Karpas-422 (cell line): ENCODE data around the gene MKRN2. TPM values are rescaled to one million over a fixed set of nuclear protein-coding genes. Genes with fewer than 3 reads are reported as not detected.

Experiments
- DNase-seq: peaks from one replicate; pipeline ENCODE4 v3.0.0-alpha.2; 2015
- H2AFZ ChIP-seq: fragments of 200-600 bp; sonication (generic); 2 replicates; pipeline ENCODE4 v1.6.1; 2014; ENCODE audit warnings: antibody characterized with exemption, low read length, mixed read lengths
- H3K27ac ChIP-seq: fragments of 200-600 bp; sonication (generic); 2 replicates; pipeline ENCODE4 v1.5.1; 2014; ENCODE audit warnings: mild to moderate bottlenecking, low read length, moderate library complexity
- H3K27me3 ChIP-seq: fragments of 200-600 bp; sonication (generic); 2 replicates; pipeline ENCODE4 v1.6.1; 2014; ENCODE audit warnings: low read length, mixed read lengths
- H3K36me3 ChIP-seq: fragments of 200-600 bp; sonication (generic); 2 replicates; pipeline ENCODE4 v1.6.1; 2014; ENCODE audit warnings: low read length, mixed read lengths; ENCODE audit not compliant: insufficient read depth
- H3K4me1 ChIP-seq: fragments of 200-600 bp; sonication (generic); 2 replicates; pipeline ENCODE4 v1.6.1; 2014; ENCODE audit warnings: mild to moderate bottlenecking, low read length, mixed read lengths
- H3K4me2 ChIP-seq: fragments of 200-600 bp; sonication (generic); 2 replicates; pipeline ENCODE4 v1.6.1; 2014; ENCODE audit warnings: low read length, low read depth, mild to moderate bottlenecking; ENCODE audit not compliant: poor library complexity, severe bottlenecking
- H3K4me3 ChIP-seq: fragments of 200-600 bp; sonication (generic); 2 replicates; pipeline ENCODE4 v1.5.1; 2014; ENCODE audit warnings: mild to moderate bottlenecking, antibody characterized with exemption, low read length, mixed read lengths
- H3K79me2 ChIP-seq: fragments of 200-600 bp; sonication (generic); 2 replicates; pipeline ENCODE4 v1.6.1; 2014; ENCODE audit warnings: mild to moderate bottlenecking, low read length, mixed read lengths
- H3K9ac ChIP-seq: fragments of 200-600 bp; sonication (generic); 2 replicates; pipeline ENCODE4 v1.6.0; 2014; ENCODE audit warnings: low read length
- H3K9me2 ChIP-seq: fragments of 200-600 bp; sonication (generic), shearing (Covaris generic); replicated peaks from 2 replicates; pipeline ENCODE4 v1.6.0; 2014; ENCODE audit warnings: mild to moderate bottlenecking, low read length, moderate library complexity; ENCODE audit not compliant: insufficient read depth
- H3K9me3 ChIP-seq: fragments of 300-700, 200-600 bp; sonication (generic); 2 replicates; pipeline ENCODE4 v1.6.1; 2014; ENCODE audit warnings: low read length, mixed read lengths
- H4K20me1 ChIP-seq: fragments of 200-600 bp; sonication (generic); 2 replicates; pipeline ENCODE4 v1.6.1; 2014; ENCODE audit warnings: mild to moderate bottlenecking, antibody characterized with exemption, low read length, low read depth; ENCODE audit not compliant: insufficient read depth
- total RNA-seq: library from RNA; depleted of rRNA; stranded (reverse); fragments of >200 nt; shearing (Covaris generic); gene quantifications from 2 replicates; pipeline ENCODE4 v1.2.3, GENCODE V29; 2014; ENCODE audit warnings: low replicate concordance

MKRN2 gene
- total RNA-seq, 1 experiment from 2014 or later = 44.5 TPM

GRCh38 chr3:12585181-12585580 is 28.3 kb downstream of the MKRN2 start:
- no peak overlapping the region for H3K27ac ChIP-seq
- H3K9me2 ChIP-seq = no peaks in the 10 kb centered on the region
- H3K4me3 ChIP-seq = no peak overlapping the region
- peaks cover 23% of the 10 kb centered on the region for H3K4me1 ChIP-seq
- no peak for DNase-seq
- H3K4me2 ChIP-seq = no peak overlapping the region
- no peak overlapping the region for H3K9ac ChIP-seq
- no peaks in the 10 kb centered on the region for H4K20me1 ChIP-seq
- peaks cover 29% of the 10 kb centered on the region for H3K79me2 ChIP-seq
- H3K9me3 ChIP-seq = no peaks in the 10 kb centered on the region
- H3K36me3 ChIP-seq = peaks cover 80% of the 10 kb centered on the region
- H3K27me3 ChIP-seq = no peaks in the 10 kb centered on the region
- H2AFZ ChIP-seq = no peak overlapping the region

GRCh38 chr3:12585970-12586369 is 29.1 kb downstream of the MKRN2 start:
- peaks cover 31% of the 10 kb centered on the region for H3K4me1 ChIP-seq
- no peak overlapping the region for H2AFZ ChIP-seq
- H3K9ac ChIP-seq = no peak overlapping the region
- no peak for DNase-seq
- H3K9me3 ChIP-seq = no peaks in the 10 kb centered on the region
- peaks cover 26% of the 10 kb centered on the region for H3K79me2 ChIP-seq
- H3K36me3 ChIP-seq = peaks cover 83% of the 10 kb centered on the region
- H4K20me1 ChIP-seq = no peaks in the 10 kb centered on the region
- H3K9me2 ChIP-seq = no peaks in the 10 kb centered on the region
- no peak overlapping the region for H3K4me2 ChIP-seq
- H3K4me3 ChIP-seq = no peak overlapping the region
- H3K27me3 ChIP-seq = no peaks in the 10 kb centered on the region
- 0 out of 2 replicates have a peak overlapping the region, but pooled peaks have one; percentile 6 for H3K27ac ChIP-seq

GRCh38 chr3:12586403-12586802 is 29.5 kb downstream of the MKRN2 start:
- Histone ChIP-seq H3K4me2 (no peak overlapping the region), H2AFZ (no peak overlapping the region), H3K27me3 (no peaks in the 10 kb centered on the region), H3K79me2 (peaks cover 26% of the 10 kb centered on the region), H3K36me3 (peaks cover 82% of the 10 kb centered on the region), H3K4me1 (peaks cover 35% of the 10 kb centered on the region), H3K9me3 (no peaks in the 10 kb centered on the region), H4K20me1 (no peaks in the 10 kb centered on the region), H3K9ac (no peak overlapping the region), H3K9me2 (no peaks in the 10 kb centered on the region), H3K27ac (peak overlapping the region; percentile 6; the same call in 1 of the 2 replicates), H3K4me3 (no peak overlapping the region)
- DNase-seq = no peak

- Histone ChIP-seq H3K4me3 (no peak overlapping the region), H3K9me3 (no peaks in the 10 kb centered on the region), H3K4me1 (peaks cover 38% of the 10 kb centered on the region), H3K27me3 (no peaks in the 10 kb centered on the region), H3K36me3 (peaks cover 64% of the 10 kb centered on the region), H3K9ac (no peak overlapping the region), H3K27ac (0 out of 2 replicates have a peak overlapping the region, but pooled peaks have one; percentile 86), H3K79me2 (peaks cover 26% of the 10 kb centered on the region), H4K20me1 (no peaks in the 10 kb centered on the region), H3K9me2 (no peaks in the 10 kb centered on the region), H2AFZ (no peak overlapping the region), H3K4me2 (no peak overlapping the region)
- DNase-seq = no peak
These were observed 31.4 kb downstream of the MKRN2 start for GRCh38 chr3:12588039-12589009.

- H3K4me3 ChIP-seq = 0 out of 2 replicates have a peak overlapping the region, but pooled peaks have one; percentile 23
- no peak overlapping the region for H2AFZ ChIP-seq
- H4K20me1 ChIP-seq = no peaks in the 10 kb centered on the region
- peak overlapping the region; percentile 86 for H3K27ac ChIP-seq
- peaks cover 26% of the 10 kb centered on the region for H3K79me2 ChIP-seq
- peaks cover 38% of the 10 kb centered on the region for H3K4me1 ChIP-seq
- H3K9ac ChIP-seq = no peak overlapping the region
- H3K9me3 ChIP-seq = no peaks in the 10 kb centered on the region
- no peaks in the 10 kb centered on the region for H3K27me3 ChIP-seq
- peak; percentile 90 for DNase-seq
- H3K36me3 ChIP-seq = peaks cover 47% of the 10 kb centered on the region
- H3K4me2 ChIP-seq = peak overlapping the region; percentile 42
- H3K9me2 ChIP-seq = no peaks in the 10 kb centered on the region
These were observed 33.2 kb downstream of the MKRN2 start for GRCh38 chr3:12590096-12590495.

GRCh38 chr3:12591456-12591855 is 34.6 kb downstream of the MKRN2 start:
- Histone ChIP-seq H3K36me3 (peaks cover 35% of the 10 kb centered on the region), H3K4me1 (peaks cover 31% of the 10 kb centered on the region), H2AFZ (no peak overlapping the region), H3K9me3 (no peaks in the 10 kb centered on the region), H4K20me1 (no peaks in the 10 kb centered on the region), H3K4me3 (no peak overlapping the region), H3K79me2 (peaks cover 23% of the 10 kb centered on the region), H3K9ac (no peak overlapping the region), H3K27me3 (no peaks in the 10 kb centered on the region), H3K4me2 (no peak overlapping the region), H3K27ac (no peak overlapping the region; the same call in 1 of the 2 replicates), H3K9me2 (no peaks in the 10 kb centered on the region)
- DNase-seq = no peak

- Histone ChIP-seq H3K36me3 (peaks cover 31% of the 10 kb centered on the region), H3K79me2 (peaks cover 22% of the 10 kb centered on the region), H4K20me1 (no peaks in the 10 kb centered on the region), H3K4me3 (no peak overlapping the region), H3K4me1 (peaks cover 31% of the 10 kb centered on the region), H3K9me2 (no peaks in the 10 kb centered on the region), H3K9me3 (no peaks in the 10 kb centered on the region), H3K4me2 (no peak overlapping the region), H3K27me3 (no peaks in the 10 kb centered on the region), H3K27ac (no peak overlapping the region), H3K9ac (no peak overlapping the region), H2AFZ (no peak overlapping the region)
- no peak for DNase-seq
These were observed 35.3 kb downstream of the MKRN2 start for GRCh38 chr3:12591997-12592715.

GRCh38 chr3:12593473-12593872 is 36.6 kb downstream of the MKRN2 start:
- peaks cover 28% of the 10 kb centered on the region for H3K4me1 ChIP-seq
- H3K4me2 ChIP-seq = no peak overlapping the region
- H4K20me1 ChIP-seq = no peaks in the 10 kb centered on the region
- no peaks in the 10 kb centered on the region for H3K9me2 ChIP-seq
- H2AFZ ChIP-seq = no peak overlapping the region
- no peaks in the 10 kb centered on the region for H3K27me3 ChIP-seq
- peaks cover 10% of the 10 kb centered on the region for H3K79me2 ChIP-seq
- DNase-seq = no peak
- no peaks in the 10 kb centered on the region for H3K9me3 ChIP-seq
- H3K4me3 ChIP-seq = no peak overlapping the region
- H3K9ac ChIP-seq = no peak overlapping the region
- H3K27ac ChIP-seq = no peak overlapping the region
- H3K36me3 ChIP-seq = peaks cover 25% of the 10 kb centered on the region
